ENCODE data around the gene C5AR2.
"Not testable (repeated sequence)": the region's sequence is repeated elsewhere in the genome, so short reads cannot be mapped to it uniquely, and the experiment has no call there.

C5AR2 gene

GRCh38 chr19:47388721-47389120 is 56.7 kb downstream of the C5AR2 start:
- not testable (repeated sequence) for DNase-seq (ENCODE audit: low read depth)

GRCh38 chr19:47389150-47389556 is 57.2 kb downstream of the C5AR2 start:
- no peak for DNase-seq (ENCODE audit: low read depth)

GRCh38 chr19:47390533-47391488 is 58.8 kb downstream of the C5AR2 start:
- no peak for DNase-seq (ENCODE audit: low read depth)

- peak; percentile 71 for DNase-seq (ENCODE audit: low read depth)
Measured at GRCh38 chr19:47391510-47392223, 59.7 kb downstream of the C5AR2 start.

Measured in activated T-cell treated with anti-CD3 and anti-CD28 coated beads for 24 hours (primary cell).